Fibroblast of skin of left biceps (primary cell): ENCODE measurements around the gene BCAS4.
"Not testable (repeated sequence)": the region's sequence is repeated elsewhere in the genome, so short reads cannot be mapped to it uniquely, and the experiment has no call there.

ENCODE experiments used
- DNase-seq, 2 experiments: peaks; one replicate each; pipeline ENCODE4 v3.0.0-alpha.2; 2013; ENCODE audit warnings: low read depth in 2 of 2

Gene BCAS4, protein sequence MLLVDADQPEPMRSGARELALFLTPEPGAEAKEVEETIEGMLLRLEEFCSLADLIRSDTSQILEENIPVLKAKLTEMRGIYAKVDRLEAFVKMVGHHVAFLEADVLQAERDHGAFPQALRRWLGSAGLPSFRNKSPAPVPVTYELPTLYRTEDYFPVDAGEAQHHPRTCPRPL

DNA sequence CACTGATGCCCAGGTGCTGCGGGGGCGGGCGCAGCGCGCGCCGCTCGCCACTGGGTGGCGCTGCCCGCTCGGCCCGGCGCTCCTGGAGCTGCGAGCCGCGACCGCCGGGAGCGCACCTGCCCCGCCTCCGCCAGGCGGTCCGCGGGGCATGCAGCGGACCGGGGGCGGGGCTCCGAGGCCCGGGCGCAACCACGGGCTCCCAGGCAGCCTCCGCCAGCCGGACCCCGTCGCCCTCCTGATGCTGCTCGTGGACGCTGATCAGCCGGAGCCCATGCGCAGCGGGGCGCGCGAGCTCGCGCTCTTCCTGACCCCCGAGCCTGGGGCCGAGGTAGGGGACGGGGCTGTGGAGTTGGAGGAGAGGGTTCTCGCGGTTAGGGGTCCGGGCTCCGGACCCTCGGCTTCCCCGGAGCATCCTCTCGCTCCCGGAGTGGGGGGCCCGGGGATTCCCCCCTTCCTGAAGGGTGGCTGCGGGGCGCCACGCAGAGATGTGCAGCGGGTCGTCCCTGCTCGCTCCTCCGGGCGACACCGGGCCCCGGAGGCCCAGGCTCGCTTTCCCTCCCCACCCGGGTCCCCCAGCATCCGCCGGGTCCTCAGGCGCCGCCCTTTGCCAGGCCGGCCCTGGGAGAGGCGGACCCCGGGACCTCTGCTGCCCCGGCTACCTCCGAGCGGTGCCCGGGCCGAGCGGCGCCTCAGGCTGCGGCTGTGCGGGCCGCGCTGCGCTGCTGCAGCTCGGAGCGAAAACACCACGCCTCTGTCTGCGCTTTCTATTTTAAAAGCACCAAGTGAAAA is at the start of gene BCAS4:
Gene BCAS4 (plus strand): TSS at position 216 of the 789 bp plus-strand sequence. CDS start 23 bp downstream, at position 239.
- peak; percentile 35 to 37 for DNase-seq

DNA sequence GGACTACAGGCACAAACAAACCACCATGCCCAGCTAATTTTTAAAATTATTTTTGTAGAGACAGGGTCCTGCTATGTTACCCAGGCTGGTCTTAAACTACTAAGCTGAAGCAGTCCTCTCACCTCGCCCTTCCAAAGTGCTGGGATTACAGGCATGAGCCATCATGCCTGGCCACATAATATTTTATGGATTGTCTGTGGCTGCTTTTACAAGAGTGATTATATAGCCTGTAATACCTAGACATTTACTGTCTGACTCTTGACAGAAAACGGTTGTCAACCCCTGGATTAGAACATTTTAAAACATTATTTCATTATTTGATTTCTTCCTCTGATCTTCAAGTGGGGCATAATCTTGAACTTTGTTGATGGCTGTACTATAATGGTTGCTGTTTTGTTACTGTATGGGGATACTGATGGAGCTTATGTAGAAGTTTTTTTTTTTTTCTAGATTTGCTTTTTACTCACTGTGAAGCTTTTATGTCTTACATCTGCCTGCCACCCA is 49.2 kb upstream of the BCAS4 start:
- no peak for DNase-seq

DNA sequence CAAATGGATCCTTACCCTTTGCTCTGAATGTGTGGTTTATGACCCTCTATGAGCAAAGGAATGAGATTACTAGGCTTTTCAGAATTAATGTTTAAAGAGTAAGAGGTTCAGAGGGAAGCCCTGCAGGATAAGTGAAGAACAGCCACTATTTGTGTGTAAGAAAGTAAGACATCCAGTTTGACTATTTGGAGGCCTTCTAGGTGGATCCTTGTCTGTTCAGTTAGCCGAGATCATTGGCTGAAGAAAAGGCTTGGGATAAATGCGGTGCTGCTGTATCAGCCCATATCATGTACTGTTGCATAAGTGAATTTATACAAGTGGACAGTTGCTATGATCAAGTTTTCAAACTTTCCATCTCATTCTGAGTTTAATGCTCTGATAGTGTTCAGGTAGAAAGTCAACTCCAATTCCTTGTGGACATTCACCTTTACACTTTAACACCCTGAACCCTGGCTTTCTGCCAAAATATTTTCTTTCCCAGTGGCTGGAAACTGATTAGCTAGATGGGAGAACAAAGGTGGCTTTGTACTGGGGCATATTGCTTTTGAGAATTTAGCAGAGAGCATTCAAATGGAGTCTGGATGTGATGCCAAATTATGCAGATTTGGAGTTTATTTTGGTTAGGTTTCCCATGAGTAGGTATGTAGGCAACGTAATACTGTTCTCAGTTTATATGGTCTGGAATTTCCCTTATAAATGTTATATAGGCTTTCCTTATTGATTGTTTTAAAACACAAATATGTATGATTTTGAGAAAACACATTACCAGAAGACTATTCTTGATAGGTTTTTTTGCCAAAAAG is 48.5 kb upstream of the BCAS4 start:
- DNase-seq = no peak

DNA sequence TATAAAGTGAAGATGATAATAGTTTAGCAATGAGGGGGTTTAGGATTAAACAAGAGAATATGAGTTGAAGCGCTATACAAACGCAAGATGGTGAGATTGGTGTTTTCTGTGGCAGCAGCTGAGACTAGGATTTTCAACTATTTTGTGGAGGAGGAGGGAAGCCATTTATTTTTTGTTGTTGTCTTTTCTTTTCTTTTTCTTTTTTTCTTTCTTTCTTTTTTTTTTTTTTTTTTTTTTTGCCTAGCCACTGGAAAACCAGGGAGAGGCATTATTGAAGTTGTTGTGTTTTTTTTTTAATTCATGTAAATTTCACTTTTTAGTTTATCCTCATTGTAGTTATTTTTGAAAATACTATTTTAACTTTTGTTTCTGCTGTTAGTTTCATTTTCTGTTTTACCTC is 47.6 kb upstream of the BCAS4 start:
- DNase-seq = no peak

DNA sequence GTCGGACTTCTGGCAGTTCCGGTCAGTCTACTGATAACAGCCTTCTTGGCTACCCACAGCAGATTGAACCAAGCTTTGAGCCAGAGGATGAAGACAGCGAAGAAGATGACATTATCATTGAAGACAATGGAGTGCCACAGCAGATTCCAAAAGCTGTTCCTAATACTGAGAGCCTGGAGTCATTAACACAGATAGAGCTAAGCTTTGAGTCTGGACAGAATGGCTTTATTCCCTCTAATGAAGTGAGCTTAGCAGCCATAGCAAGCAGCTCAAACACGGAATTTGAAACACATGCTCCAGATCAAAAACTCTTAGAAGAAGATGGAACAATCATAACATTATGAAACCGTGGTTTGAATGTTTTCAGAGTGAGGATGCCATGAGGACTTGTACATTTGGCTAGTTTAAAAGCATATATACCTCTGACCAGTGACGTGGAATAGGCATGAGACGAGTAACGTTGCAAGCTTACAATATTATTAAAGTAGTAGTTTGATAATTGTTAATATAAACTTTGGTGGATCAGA is 44.7 kb upstream of the BCAS4 start:
- DNase-seq = no peak

DNA sequence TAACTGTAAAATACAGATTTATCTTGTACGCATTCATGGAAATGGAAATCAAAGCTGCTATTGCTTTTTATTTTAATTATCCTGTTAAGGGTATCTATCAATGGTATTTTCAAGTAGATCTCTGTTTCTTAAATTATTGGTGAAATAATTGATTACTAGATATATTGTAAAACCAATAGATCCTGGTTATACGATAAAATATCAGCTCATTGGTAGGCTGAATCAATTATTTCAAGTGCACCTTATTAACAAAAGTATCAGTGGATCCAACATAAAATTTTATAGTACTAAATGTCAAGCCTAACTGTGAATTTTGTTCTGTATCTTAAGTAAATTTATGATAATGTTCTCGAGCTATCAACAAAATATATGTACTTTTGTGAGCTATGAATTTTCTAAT is 41.7 kb upstream of the BCAS4 start:
- no peak for DNase-seq

DNA sequence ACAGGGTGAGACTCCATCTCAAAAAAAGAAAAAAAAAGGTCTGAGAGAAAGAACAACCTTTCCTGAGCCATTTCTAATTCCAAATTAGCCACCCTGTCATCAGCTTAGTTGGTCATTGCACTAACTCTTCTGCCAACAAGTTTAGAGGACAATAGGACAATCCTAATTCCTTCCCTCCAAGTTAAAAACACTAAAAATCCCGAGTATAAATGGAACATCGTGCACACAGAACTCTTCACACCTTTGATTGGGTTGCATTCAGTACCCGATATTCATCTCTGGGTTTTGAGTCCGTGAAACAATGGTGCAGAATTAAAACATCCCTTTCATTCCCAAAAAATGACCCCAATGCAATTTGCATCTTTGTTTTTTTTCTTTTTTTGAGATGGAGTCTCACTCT is 40.4 kb upstream of the BCAS4 start:
- no peak for DNase-seq

DNA sequence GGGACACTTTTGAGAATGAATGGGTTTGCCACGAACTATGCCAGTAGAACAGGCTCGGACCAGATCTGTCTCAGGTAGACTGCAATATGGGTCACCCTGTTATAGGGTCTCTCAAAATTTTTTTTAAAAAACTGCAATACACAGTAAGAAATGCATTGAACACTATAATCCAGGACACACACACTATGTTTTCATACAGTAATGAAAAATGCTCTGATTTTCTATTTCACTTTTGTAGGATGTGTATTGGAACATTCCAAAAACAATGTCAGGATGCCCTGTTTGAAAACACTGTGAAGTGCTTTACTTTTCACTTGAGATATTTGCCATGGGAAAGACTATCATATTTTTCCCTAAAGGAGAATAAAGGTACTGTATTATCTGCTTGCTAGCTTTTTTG is 38.4 kb upstream of the BCAS4 start:
- DNase-seq = no peak

DNA sequence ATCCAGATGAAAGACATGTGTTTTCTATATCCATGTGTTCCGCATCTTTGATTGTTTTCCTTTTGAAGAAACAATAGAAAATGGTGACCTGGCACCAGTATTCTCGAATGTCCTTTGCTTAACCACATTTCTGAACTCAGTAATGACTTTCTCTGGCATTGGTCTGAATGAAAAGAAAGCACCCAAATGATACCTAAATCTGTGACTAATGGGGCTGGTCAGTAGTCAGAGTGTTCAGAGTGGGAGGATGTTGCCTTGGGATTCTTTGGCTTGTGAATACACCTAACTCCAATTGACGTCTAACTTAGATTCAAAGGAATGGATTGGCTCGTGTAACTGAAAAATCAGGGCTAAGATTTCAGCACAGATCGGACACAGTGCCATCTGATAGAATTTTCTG is 36.4 kb upstream of the BCAS4 start:
- DNase-seq = no peak

DNA sequence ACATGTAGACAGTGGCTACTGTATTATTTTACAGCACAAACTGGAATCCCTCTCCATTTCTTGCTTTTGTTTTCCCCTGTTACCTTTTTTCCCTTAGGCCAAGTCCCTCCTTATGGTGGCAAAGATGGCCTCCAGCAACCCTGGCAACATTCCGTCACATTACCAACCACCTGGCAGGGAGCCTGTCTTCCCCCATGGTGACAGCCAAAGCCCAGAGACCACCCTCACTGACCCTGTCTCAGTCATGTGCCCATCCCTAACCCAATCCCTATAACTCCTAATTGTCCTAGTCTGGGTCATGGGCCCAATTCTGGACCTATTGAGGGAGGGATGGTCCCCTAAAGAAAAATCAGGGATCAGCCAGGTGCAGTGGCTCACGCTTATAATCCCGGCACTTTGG is 35.9 kb upstream of the BCAS4 start:
- no peak for DNase-seq

DNA sequence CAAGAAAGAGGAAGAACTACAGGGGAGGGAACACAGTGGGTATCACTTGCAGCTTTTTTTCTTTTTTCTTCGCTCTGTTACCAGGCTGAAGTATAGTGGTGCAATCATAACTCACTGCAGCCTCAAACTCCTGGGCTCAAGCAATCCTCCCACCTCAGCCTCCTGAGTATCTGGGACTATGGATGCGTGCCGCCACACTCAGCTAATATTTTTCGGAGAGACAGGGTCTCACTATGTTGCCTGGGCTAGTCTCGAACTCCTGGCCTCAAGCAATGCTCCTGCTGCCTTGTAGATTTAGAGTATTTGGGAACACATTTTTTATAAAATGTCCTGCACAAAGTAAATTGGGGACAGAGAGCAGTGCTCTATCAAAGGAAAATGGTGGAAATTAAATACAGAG is 35.2 kb upstream of the BCAS4 start:
- no peak for DNase-seq

DNA sequence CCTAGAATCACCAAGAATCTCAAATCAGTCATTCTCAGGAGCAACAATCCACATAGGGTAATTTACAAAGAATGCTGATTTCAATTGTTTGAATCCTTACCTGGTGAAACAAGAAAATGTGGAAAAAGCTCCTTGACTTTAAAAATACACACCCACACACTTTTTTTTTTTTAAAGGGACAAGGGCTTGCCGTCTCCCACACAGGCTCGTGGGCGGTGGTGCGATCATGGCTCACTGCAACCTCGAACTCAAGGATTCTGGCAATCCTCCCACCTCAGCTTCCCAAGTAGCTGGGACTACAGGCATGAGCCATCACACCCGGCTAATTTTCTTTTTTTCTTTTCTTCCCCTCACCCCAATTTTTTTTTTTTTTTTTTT is 32.8 kb upstream of the BCAS4 start:
- DNase-seq = no peak

DNA sequence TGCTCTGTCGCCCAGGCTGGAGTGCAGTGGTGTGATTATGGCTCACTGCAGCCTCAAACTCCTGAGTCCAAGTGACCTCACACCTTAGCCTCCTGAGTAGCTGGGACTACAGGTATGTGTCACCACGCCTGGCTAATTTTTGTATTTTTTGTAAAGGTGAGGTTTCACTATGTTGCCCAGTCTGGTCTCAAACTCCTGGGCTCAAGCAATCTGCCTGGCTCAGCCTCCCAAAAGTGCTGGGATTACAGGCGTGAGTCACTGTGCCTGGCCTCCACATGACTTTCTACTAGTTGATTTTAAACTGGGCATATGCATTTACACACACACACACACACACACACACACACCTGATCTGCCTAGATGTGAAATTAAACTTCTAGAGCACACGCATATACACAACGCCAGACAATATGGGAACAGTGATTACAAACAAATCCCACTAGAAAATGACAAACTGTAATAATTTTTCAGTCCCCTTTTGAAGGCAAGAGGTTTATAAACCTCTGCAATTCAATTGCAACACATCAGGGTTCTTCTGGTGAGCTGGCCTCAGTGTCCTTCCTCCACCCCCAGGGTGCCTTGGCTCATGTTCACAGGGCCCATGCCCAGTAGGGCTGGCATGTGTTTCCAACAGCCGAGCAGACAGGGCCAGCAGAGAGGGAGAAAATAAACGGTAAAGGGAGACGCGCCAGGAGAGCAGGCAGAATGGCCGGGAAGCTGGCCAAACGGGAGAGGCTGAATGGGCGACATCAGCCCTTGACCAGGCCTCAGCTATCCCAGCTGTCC is 32.2 kb upstream of the BCAS4 start:
- DNase-seq = no peak

DNA sequence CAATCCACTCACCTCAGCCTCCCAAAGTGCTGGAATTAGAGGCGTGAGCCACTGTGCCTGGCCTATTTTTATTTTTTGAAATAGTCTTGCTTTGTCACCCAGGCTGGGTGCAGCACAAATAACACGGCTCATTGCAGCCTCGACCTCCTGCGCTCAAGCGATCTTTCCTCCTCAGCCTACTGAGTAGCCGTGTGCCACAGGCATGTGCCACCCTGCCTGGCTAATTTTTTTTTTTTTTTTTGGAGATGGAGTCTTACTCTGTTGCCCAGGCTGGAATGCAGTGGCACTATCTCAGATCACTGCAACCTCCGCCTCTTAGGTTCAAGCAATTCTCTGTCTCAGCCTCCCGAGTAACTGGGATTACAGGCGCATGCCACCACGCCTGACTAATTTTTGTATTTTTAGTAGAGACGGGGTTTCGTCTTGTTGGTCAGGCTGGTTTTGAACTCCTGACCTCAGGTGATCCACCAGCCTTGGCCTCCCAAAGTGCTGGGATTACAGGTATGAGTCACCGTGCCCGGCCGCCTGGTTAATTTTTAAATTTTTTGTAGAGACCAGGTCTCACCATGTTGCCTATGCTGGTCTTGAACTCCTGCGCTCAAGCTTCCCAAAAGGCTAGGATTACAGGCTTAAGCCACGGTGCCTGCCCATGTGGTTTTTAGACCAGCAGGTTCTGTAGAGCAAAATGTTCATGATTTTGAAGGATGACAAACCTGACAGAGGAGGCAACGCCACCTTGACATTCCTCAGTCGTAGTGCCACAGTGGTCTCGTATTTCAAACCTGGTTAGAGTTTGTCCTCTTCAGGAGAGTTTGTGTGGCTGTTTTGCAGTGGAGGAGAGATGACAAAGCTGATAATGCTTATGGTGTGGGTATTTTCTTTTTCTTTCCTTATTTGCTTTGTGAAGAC is 31.1 kb upstream of the BCAS4 start:
- not testable (repeated sequence) for DNase-seq

DNA sequence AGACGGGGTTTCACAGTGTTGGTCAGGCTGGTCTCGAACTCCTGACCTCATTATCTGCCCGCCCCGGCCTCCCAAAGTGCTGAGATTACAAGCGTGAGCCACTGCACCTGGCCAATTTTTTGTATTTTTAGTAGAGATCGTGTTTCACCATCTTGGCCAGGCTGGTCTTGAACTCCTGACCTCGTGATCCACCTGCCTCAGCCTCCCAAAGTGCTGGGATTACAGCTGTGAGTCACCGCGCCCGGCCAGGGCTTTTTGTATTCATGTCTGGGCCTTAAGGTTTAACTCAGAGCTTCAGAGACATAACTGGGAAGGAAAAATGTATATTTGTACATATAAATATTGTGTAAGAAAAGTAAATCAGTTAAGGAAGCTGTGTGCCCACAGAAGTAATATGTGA is 29.6 kb upstream of the BCAS4 start:
- DNase-seq = not testable (repeated sequence)

DNA sequence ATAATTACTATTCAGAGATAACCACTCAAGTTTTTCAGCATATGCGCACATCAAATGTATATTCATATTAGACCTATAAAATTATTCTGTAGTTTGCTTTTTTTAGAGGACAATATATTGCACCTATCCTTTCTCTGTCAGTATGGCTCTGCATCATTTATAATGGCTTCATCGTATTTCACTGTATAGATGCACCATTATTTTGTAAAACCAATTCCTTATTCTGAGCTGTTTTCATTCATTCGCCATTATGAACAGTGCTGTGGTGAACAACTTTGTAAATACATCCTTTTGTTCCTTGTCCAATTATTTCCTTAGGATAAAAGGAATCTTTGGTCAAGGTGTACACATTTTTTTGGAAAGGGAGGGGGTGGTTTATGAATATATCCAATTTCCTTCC is 29.2 kb upstream of the BCAS4 start:
- no peak for DNase-seq

DNA sequence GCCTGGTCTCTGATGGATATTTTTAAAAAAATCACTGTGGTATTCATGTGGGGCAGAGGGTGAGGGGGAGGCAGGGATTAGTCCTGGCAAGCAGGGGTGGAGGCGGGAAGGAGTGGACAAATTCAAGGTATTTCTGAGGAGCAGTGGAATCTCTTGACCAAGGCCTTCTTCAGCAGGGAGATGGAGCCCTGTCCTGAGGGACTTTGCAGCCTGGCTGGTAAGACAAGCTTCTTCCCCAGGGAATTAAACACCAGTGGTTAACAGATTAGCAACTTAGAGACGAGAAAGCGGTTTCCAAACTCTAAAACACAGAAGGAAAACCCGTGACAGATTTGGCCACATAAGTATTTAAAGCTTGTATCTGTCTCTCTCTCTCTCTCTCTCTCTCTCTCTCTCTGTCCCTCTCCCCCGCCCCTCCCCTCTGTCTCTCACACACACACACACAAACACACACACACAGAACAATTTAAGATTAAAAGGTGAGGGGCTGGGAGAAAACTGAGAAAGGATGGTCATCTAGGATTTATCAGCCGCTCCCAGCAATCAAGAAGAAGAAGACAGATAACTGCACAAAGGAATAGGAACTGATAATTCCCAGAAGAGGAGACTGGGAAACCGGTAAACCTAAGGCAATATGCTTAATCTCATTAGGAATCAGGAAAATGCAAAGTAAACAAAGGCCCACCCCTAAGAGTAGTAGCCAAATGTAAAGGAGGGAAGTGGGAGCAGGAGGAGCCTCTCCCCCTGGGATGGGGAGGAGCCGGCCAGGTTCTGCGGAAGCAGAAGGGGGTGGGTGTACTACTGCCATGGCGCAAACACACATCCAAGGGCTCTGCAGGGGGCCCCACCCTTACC is 27.7 kb upstream of the BCAS4 start:
- DNase-seq = not testable (repeated sequence)

DNA sequence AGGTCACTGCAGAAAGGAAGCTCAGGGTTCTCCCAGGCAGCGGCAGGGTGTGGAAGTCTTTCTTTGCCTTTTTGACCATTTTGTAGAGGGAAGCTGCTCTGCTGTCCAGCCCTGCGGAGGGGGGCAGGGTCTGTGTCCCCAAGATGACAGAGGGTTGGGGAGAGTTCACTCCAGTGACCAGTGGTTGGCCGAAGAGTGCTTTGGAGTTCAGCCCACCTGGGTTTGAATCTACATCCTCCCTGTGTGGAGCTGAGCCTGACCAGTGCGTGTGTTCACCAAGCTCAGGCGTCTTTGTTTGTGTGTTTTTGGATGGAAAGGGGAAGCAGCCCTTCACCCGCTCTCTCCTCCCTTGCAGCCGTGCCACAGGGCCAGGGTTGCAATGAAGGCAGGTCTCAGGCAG is 25.9 kb upstream of the BCAS4 start:
- DNase-seq = not testable (repeated sequence)

DNA sequence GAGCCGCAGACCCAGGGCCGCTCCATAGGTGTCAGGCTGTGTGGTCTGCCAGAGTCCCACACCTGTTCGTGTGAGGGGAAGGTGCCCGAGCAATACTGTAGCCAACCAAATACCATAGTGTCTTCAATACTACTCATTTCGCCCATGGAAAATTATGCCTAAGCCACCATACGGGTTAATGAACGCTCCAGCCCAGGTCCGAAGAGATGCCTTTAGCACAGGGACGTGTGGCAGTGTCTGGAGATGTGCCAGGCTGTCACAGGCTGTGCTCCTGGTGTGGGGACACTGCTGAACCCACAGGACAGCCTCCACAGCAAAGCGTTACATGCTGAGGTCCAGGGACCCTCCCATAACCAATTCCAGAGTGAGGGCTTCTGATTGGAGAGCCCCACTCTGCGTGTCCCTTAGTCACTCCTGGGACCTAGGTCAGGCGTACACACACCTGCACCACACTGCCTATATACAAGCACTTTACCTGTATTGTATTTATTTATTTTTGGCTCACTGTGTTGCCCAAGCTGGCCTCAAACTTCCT is 25.2 kb upstream of the BCAS4 start:
- not testable (repeated sequence) for DNase-seq
